Heart left ventricle (tissue), 13 donors: ENCODE data around the gene TGIF1.

Source experiments
- POLR2A ChIP-seq, 2 donors: fragments of 450-650 bp; IDR thresholded peaks; one replicate each; pipeline ENCODE4 v1.6.1; 2017; ENCODE audit warnings: antibody characterized with exemption in 2 of 2, mild to moderate bottlenecking in 2 of 2, moderate library complexity in 2 of 2
- TF ChIP-seq, protein P1 (sequence below), 12 donors: fragments of 200-600 bp; sonication (generic) in 4 of 12; IDR thresholded peaks; one replicate each; pipeline versions ENCODE4 v1.5.0 to v1.8.0; 2018 to 2022; ENCODE audit warnings: antibody characterized with exemption in 12 of 12, mild to moderate bottlenecking in 5 of 12
- donor health status: ischemic (EF 13 %, LVEDD 7.1; RV severe dilation, severe dysfunction).
- donor health status: DM: no; HTN: yes; CAD: no.
- donor health status: DM: no; HTN: no; CAD: no.
- donor health status: ischemic (EF 25% LVEDD 6.9; RV normal size, moderate dysfunction).
- donor health status: ischemic (EF 25% LVEDD 5.7; RV mildly dilated, moderate dysfunction).
- donor health status: ischemic (EF 35%, LVEDD 5.7; RV mildly dilated, moderate dysfunction).
- donor health status: nonischemic (EF 11% LVEDD 7.7; RV severe dilation, severe dysfunction).
- donor health status: DM: yes; HTN: yes; CAD: no.
- donor health status: PGD.
- donor health status: ischemic (EF 29% LVEDD 5.4; RV normal size, mild dysfunction).
- donor health status: nonischemic (EF 23%, LVEDD 6.1; RV moderate dilation, normal function).

DNA sequence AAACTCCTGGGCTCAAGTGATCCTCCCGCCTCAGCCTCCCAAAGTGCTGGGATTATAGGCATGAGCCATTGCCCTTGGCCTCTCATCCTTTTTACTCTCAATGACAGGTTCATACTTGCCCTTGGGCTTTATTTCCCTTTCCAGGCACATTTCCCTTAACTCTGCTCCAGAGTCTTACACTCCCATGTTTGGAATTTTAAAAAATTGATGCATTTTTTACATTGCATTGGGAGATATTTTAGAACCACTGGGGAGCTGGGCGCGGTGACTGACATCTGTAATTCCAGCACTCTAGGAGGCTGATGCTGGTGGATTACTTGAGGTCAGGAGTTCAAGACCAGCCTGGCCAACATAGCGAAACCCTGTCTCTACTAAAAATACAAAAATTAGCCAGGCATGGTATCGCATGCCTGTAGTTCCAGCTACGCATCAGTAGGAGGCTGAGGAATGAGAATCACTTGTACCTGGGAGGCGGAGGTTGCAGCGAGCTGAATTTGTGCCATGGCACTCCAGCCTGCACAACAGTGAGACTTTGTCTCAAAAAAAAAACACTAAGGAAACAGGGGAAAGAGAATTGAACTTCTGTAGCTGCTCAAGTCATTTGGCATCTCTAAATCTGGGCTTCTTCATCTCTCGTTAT is 18.2 kb downstream of the TGIF1 start:
- TF ChIP-seq, protein P1, sequence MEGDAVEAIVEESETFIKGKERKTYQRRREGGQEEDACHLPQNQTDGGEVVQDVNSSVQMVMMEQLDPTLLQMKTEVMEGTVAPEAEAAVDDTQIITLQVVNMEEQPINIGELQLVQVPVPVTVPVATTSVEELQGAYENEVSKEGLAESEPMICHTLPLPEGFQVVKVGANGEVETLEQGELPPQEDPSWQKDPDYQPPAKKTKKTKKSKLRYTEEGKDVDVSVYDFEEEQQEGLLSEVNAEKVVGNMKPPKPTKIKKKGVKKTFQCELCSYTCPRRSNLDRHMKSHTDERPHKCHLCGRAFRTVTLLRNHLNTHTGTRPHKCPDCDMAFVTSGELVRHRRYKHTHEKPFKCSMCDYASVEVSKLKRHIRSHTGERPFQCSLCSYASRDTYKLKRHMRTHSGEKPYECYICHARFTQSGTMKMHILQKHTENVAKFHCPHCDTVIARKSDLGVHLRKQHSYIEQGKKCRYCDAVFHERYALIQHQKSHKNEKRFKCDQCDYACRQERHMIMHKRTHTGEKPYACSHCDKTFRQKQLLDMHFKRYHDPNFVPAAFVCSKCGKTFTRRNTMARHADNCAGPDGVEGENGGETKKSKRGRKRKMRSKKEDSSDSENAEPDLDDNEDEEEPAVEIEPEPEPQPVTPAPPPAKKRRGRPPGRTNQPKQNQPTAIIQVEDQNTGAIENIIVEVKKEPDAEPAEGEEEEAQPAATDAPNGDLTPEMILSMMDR (IDR thresholded peaks at IDR 0.05) = no peak
- no peak for TF ChIP-seq POLR2A (IDR thresholded peaks at IDR 0.05)
